HG03095 (cell line): Measurements from ENCODE around the gene MYO1B.

Experiments used
- ATAC-seq: cut with Tn5 transposase; IDR thresholded peaks from one replicate; pipeline ENCODE4 v1.9.1; 2021; ENCODE audit warnings: moderate library complexity; ENCODE audit not compliant: unreplicated experiment

MYO1B gene

GRCh38 chr2:191355170-191355758 is 110.1 kb downstream of the MYO1B start:
- no peak for ATAC-seq

- ATAC-seq: no peak
These were observed 112.5 kb downstream of the MYO1B start for GRCh38 chr2:191357678-191358077.

GRCh38 chr2:191358325-191359025 is 113.3 kb downstream of the MYO1B start:
- ATAC-seq: no peak

GRCh38 chr2:191359133-191359532 is 113.9 kb downstream of the MYO1B start:
- ATAC-seq: no peak

- ATAC-seq: no peak
These were observed 115.7 kb downstream of the MYO1B start for GRCh38 chr2:191360918-191361317.

GRCh38 chr2:191362841-191363240 is 117.6 kb downstream of the MYO1B start:
- no peak for ATAC-seq

- no peak for ATAC-seq
These were observed 118.1 kb downstream of the MYO1B start for GRCh38 chr2:191363267-191363666.

GRCh38 chr2:191365089-191365488 is 119.9 kb downstream of the MYO1B start:
- no peak for ATAC-seq

GRCh38 chr2:191366199-191366598 is 121.0 kb downstream of the MYO1B start:
- ATAC-seq: no peak

GRCh38 chr2:191369034-191369433 is 123.8 kb downstream of the MYO1B start:
- no peak for ATAC-seq

- no peak for ATAC-seq
These were observed 129.2 kb downstream of the MYO1B start for GRCh38 chr2:191374366-191374765.

GRCh38 chr2:191374939-191375338 is 129.7 kb downstream of the MYO1B start:
- no peak for ATAC-seq

GRCh38 chr2:191376981-191377629 is 131.9 kb downstream of the MYO1B start:
- ATAC-seq: peak; percentile 66

GRCh38 chr2:191379375-191379774 is 134.2 kb downstream of the MYO1B start:
- no peak for ATAC-seq

GRCh38 chr2:191382801-191383200 is 137.6 kb downstream of the MYO1B start:
- no peak for ATAC-seq

- ATAC-seq: no peak
These were observed 138.3 kb downstream of the MYO1B start for GRCh38 chr2:191383486-191383885.

- no peak for ATAC-seq
These were observed 139.6 kb downstream of the MYO1B start for GRCh38 chr2:191384829-191385228.

GRCh38 chr2:191385416-191386160 is 140.4 kb downstream of the MYO1B start:
- peak; percentile 72 for ATAC-seq

GRCh38 chr2:191386938-191387536 is 141.8 kb downstream of the MYO1B start:
- no peak for ATAC-seq

- ATAC-seq: no peak
These were observed 144.1 kb downstream of the MYO1B start for GRCh38 chr2:191389288-191389687.

- ATAC-seq: no peak
These were observed 146.0 kb downstream of the MYO1B start for GRCh38 chr2:191391171-191391570.
